DMS 273 treated with DMSO at 0.1 percent for 48 hours (cell line): ENCODE results near the gene TMCO4.
"Not testable (repeated sequence)": the region's sequence is repeated elsewhere in the genome, so short reads cannot be mapped to it uniquely, and the experiment has no call there.

ENCODE experiments used
- DNase-seq: peaks from one replicate; lab custom pipeline; 2025; lab: John Stamatoyannopoulos, UW

TMCO4 gene

GRCh38 chr1:19637606-19638005 is 162.1 kb downstream of the TMCO4 start:
- DNase-seq, result no peak

DNA sequence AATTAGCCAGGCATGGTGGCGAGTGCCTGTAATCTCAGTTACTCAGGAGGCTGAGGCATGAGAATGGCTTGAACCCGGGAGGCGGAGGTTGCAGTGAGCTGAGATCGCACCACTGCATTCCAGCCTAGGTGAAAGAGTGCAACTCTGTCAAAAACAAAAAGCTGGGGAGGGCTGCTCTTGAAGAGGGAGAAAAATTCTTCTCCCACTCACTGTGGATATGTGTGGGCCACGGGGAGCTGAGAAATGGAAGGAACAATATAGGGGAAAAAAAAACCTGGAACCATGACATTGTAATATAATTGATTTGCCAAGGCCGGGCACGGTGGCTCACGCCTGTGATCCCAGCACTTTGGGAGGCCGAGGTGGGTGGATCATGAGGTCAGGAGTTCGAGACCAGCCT is 163.0 kb downstream of the TMCO4 start:
- DNase-seq, result not testable (repeated sequence)

DNA sequence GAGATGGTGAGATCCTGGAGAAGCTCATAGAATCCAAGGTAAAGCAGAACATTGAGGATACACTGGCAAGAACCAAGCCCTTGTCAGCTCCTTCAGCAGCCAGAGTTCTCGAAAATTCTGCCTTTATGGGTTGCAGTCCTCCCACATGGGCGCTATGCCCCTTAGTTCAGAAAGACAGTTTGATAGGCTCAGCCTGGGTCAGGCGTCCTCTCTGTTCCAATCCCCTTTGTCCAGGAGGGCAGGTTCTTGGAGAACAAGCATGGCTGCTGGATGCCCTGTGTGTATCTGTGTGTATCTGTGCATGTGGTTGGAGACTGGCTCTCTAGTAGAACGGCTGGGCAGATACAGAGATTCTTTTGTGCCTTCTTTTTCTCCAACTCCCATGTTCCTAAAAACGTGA is 163.7 kb downstream of the TMCO4 start:
- DNase-seq, result no peak

DNA sequence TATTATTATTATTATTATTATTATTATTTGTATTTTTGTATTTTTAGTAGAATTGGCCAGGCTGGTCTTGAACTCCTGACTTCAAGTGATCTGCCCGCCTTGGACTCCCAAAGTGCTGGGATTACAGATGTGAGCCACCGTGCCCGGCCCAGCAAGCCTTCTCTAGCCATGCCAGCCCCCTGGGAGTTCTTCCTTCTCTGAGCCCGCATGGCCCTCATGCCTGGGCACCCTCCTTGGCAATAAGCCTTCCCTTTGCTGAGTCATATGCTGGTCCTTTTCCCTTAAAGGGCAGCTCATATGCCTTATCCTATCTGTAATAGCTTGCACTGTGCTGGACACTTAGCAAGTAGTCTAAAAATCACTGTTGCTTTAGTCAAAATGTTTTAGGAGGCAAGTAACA is 164.1 kb downstream of the TMCO4 start:
- DNase-seq, result no peak

DNA sequence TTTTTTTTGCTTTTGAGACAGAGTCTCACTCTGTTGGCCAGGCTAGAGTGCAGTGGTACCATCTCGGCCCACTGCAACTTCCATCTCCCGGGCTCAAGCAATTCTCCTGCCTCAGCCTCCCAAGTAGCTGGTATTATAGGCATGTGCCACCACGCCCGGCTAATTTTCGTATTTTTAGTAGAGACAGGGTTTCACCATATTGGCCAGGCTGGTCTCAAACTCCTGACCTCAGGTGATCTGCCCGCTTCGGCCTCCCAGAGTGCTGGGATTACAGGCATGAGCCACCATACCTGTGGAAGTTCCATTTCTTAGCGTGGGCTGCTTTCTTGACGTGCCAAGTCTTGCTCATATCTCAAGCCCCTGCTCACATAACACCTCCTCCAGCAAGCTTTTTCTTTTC is 164.7 kb downstream of the TMCO4 start:
- not testable (repeated sequence) for DNase-seq

- no peak for DNase-seq
Observed at GRCh38 chr1:19633106-19633505, 166.6 kb downstream of the TMCO4 start.
